HG03103 (cell line): ENCODE results near the gene DDX6.

Source experiments
- ATAC-seq: cut with Tn5 transposase; IDR thresholded peaks from one replicate; pipeline ENCODE4 v1.9.1; 2021; ENCODE audit warnings: low read depth; ENCODE audit not compliant: unreplicated experiment

The DDX6 gene

GRCh38 chr11:118705791-118706545 is 85.0 kb downstream of the DDX6 start:
- ATAC-seq, result no peak

DNA sequence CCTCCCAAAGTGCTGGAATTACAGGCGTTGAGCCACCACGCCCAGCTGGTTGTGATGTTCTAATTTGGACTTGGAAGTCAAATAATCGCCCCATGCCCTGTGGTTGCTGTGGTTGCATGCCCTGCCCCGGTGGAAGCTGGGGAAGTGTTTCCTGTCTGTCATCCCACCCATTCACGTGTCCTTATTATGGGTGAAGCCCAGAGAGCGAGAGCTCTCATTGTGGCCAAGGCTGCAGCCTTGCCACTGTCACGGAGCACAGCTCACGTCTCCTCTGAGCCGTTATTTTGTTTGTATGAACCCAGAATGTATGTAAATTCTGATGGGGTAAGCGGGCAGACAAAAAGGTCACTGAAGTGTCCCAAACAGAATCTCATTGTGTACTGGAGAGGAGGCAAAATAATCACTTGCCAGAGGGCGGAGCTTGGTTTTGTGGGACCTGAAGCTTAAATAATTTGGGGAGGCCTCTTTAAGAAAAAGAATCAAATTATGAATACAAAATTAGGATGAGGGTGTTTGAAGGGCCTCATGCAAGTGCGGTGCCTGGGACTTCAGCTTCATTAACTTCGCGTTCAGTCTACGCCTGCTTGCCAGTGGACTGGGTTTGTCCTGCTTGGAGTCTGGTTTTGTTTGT is 85.7 kb downstream of the DDX6 start:
- no peak for ATAC-seq

DNA sequence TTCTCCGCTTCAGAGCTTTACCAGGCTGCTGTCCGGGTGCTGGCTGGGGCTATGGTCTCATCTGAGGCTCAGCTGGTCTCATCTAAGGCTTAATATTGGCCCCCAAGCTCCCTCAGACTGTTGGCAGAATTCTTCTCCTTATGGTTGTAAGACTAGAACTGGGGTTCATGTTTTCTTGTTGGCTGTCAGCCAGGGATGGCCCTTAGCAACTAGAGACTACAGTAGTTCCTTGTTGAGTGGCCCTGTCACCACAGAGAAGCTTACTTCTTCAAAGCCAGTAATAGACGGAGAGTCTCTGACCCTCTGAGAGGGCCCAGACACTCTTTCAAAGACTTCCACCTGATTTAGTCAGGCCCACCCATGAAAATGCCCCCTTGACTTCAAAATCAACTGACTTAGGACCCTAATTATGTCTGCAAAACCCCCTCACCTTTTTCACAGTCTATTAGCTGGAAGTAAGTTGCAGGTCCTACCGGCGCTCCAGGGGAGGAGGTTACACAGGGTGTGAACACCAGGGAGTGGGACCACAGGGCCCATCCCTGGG is 87.3 kb downstream of the DDX6 start:
- ATAC-seq, result no peak

GRCh38 chr11:118699506-118700220 is 91.3 kb downstream of the DDX6 start:
- no peak for ATAC-seq
